ENCODE measurements around the gene DYNC2H1.

DNA sequence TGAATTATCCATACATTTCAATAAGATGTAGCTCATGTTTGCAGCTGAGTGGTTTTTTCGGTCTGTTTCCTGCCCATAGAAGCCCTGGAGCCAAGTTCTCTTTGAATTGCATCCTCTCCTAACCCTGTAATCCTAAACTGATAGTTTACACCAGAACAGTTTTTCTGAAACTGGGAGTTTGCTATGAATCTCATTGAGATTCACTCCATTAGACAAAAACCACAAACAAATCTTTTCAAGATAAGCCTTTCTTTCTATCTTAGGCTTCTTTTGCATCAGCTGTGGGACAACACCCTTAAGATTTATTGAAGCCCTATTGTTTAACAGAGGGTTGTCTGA is 324.8 kb downstream of the DYNC2H1 start:
- TF ChIP-seq, protein P1, sequence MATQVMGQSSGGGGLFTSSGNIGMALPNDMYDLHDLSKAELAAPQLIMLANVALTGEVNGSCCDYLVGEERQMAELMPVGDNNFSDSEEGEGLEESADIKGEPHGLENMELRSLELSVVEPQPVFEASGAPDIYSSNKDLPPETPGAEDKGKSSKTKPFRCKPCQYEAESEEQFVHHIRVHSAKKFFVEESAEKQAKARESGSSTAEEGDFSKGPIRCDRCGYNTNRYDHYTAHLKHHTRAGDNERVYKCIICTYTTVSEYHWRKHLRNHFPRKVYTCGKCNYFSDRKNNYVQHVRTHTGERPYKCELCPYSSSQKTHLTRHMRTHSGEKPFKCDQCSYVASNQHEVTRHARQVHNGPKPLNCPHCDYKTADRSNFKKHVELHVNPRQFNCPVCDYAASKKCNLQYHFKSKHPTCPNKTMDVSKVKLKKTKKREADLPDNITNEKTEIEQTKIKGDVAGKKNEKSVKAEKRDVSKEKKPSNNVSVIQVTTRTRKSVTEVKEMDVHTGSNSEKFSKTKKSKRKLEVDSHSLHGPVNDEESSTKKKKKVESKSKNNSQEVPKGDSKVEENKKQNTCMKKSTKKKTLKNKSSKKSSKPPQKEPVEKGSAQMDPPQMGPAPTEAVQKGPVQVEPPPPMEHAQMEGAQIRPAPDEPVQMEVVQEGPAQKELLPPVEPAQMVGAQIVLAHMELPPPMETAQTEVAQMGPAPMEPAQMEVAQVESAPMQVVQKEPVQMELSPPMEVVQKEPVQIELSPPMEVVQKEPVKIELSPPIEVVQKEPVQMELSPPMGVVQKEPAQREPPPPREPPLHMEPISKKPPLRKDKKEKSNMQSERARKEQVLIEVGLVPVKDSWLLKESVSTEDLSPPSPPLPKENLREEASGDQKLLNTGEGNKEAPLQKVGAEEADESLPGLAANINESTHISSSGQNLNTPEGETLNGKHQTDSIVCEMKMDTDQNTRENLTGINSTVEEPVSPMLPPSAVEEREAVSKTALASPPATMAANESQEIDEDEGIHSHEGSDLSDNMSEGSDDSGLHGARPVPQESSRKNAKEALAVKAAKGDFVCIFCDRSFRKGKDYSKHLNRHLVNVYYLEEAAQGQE (IDR thresholded peaks at IDR 0.05; ENCODE audit: insufficient read depth in 1 of 2, low read depth in 2 of 2, low read length in 1 of 2): no peak
- no peak for TF ChIP-seq CTCF (IDR thresholded peaks at IDR 0.05)
- no peak for TF ChIP-seq SIN3A (IDR thresholded peaks at IDR 0.05; ENCODE audit: borderline replicate concordance, insufficient read depth, low read depth, low read length)
- no peak for TF ChIP-seq POLR2AphosphoS5 (IDR thresholded peaks at IDR 0.05; ENCODE audit: low read depth, low read length)
- no peak for TF ChIP-seq TCF7L2 (IDR thresholded peaks at IDR 0.05; ENCODE audit: low read depth, low read length)

All from Panc1 (cell line).